Heart left ventricle (tissue), 13 donors: Measurements from ENCODE around the gene UBL5.

Source experiments
- POLR2A ChIP-seq, 2 donors: fragments of 450-650 bp; IDR thresholded peaks; one replicate each; pipeline ENCODE4 v1.6.1; 2017; ENCODE audit warnings: antibody characterized with exemption in 2 of 2, mild to moderate bottlenecking in 2 of 2, moderate library complexity in 2 of 2
- TF ChIP-seq, protein P1 (sequence below), 12 donors: fragments of 200-600 bp; sonication (generic) in 4 of 12; IDR thresholded peaks; one replicate each; pipeline versions ENCODE4 v1.5.0 to v1.8.0; 2018 to 2022; ENCODE audit warnings: antibody characterized with exemption in 12 of 12, mild to moderate bottlenecking in 5 of 12
- donor health status: ischemic (EF 13 %, LVEDD 7.1; RV severe dilation, severe dysfunction).
- donor health status: DM: no; HTN: yes; CAD: no.
- donor health status: DM: no; HTN: no; CAD: no.
- donor health status: ischemic (EF 25% LVEDD 6.9; RV normal size, moderate dysfunction).
- donor health status: ischemic (EF 25% LVEDD 5.7; RV mildly dilated, moderate dysfunction).
- donor health status: ischemic (EF 35%, LVEDD 5.7; RV mildly dilated, moderate dysfunction).
- donor health status: nonischemic (EF 11% LVEDD 7.7; RV severe dilation, severe dysfunction).
- donor health status: DM: yes; HTN: yes; CAD: no.
- donor health status: PGD.
- donor health status: ischemic (EF 29% LVEDD 5.4; RV normal size, mild dysfunction).
- donor health status: nonischemic (EF 23%, LVEDD 6.1; RV moderate dilation, normal function).

DNA sequence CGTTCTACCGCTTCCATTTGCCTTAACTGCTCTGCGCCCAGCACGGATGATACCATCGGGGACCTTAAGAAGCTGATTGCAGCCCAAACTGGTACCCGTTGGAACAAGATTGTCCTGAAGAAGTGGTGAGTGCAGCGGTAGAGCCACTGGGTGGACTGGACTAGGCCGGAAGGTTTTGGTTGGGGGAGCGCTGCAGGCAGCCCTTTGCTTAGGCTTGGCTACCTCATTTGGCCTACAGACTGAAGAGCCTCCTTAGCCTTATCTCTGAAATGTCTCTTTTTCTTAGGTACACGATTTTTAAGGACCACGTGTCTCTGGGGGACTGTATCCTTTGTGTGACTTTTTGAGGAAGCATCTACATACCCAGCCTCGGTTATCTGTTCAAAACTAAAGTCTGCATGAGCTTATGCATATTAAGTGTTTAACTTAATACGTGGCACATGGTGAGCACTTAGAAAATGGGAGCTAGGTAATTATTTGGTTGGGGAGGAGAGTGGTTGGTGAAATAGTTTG is 889 bp downstream of the UBL5 start:
- TF ChIP-seq, protein P1, sequence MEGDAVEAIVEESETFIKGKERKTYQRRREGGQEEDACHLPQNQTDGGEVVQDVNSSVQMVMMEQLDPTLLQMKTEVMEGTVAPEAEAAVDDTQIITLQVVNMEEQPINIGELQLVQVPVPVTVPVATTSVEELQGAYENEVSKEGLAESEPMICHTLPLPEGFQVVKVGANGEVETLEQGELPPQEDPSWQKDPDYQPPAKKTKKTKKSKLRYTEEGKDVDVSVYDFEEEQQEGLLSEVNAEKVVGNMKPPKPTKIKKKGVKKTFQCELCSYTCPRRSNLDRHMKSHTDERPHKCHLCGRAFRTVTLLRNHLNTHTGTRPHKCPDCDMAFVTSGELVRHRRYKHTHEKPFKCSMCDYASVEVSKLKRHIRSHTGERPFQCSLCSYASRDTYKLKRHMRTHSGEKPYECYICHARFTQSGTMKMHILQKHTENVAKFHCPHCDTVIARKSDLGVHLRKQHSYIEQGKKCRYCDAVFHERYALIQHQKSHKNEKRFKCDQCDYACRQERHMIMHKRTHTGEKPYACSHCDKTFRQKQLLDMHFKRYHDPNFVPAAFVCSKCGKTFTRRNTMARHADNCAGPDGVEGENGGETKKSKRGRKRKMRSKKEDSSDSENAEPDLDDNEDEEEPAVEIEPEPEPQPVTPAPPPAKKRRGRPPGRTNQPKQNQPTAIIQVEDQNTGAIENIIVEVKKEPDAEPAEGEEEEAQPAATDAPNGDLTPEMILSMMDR (IDR thresholded peaks at IDR 0.05): no peak
- no peak for TF ChIP-seq POLR2A (IDR thresholded peaks at IDR 0.05)
